Ureter (tissue), 1 donor: ENCODE results near the gene MEIS3. TPM values are rescaled to one million over a fixed set of nuclear protein-coding genes. Genes with fewer than 3 reads are reported as not detected.

Source experiments
- DNase-seq: peaks from one replicate; pipeline ENCODE4 v3.0.0-alpha.2; 2020; ENCODE audit warnings: low spot score
- total RNA-seq: library from RNA; stranded (reverse); gene quantifications from one replicate; pipeline ENCODE4 v1.2.4, GENCODE V29; 2023
- donor health status: DM: yes; HTN: yes; CAD: no.

MEIS3 gene
- total RNA-seq, 1 donor from 2014 or later = 20.0 TPM

DNA sequence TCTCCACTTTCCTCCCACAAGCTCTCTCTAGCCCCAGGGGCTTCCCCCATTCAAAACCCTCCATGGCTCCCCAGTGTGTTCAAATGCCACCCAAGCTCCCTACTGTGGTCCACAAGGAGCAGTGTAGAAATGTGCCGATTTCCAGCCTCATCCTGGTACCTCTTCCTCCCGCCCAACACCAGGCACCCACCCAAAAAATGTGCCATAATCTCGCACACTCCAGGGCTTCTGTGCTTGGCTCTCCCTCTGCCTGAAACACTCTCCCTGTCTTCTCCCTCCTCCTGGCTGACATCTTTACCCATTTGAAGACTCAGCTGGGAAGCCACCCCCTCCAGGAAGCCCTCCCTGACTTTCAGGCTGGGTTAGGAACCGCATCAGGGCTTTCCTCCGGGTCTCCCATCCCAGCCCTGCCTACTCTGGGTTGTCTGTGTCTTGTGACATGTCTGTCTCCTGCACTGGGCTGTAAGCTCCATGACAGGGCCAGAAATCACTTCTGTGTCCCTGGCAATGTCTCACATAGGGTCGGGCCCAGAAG, 16.6 kb upstream of the MEIS3 start:
- DNase-seq = no peak

DNA sequence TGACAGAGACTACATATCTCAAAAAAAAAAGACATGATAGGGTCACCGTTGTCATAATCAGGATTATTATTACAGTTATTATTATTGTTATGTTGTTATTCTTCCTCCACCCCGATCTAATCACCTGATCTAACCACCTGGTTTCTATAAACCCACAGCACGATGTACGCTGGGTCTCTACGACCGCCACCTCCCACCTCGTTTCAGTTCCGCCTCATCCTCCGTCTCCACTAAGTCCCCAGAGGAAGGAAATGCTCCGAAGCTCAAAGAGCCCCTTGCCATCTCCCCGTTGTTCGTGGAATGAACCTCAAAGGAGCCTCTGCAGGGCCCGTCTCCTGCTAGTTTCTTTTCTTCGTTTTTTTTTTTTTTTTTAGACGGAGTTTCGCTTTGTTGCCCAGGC, 15.9 kb upstream of the MEIS3 start:
- DNase-seq = no peak

- no peak for DNase-seq
Measured at GRCh38 chr19:47434088-47434487, 14.8 kb upstream of the MEIS3 start.

GRCh38 chr19:47433121-47433520, 13.8 kb upstream of the MEIS3 start:
- no peak for DNase-seq

- DNase-seq = no peak
Measured at GRCh38 chr19:47432499-47432898, 13.2 kb upstream of the MEIS3 start.

DNA sequence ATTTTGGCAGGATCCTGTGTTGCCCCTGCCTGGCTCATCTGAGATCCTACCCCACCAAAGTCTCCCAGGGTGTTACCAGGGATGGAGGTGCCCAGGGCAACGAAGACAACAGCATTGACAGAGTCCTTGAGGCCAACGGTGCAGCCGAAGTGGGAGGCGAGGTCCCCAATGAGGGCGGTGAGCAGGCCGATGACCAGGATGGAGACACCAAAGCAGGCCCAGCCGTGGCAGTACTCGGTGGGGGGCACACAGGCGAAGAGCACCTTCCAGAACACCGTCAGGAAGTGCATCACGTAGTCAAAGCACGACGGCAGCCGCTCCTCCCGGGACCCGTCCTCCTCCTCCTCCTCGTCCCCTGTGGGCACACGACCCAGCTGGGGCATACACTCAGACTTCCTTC, 12.8 kb upstream of the MEIS3 start:
- no peak for DNase-seq

DNA sequence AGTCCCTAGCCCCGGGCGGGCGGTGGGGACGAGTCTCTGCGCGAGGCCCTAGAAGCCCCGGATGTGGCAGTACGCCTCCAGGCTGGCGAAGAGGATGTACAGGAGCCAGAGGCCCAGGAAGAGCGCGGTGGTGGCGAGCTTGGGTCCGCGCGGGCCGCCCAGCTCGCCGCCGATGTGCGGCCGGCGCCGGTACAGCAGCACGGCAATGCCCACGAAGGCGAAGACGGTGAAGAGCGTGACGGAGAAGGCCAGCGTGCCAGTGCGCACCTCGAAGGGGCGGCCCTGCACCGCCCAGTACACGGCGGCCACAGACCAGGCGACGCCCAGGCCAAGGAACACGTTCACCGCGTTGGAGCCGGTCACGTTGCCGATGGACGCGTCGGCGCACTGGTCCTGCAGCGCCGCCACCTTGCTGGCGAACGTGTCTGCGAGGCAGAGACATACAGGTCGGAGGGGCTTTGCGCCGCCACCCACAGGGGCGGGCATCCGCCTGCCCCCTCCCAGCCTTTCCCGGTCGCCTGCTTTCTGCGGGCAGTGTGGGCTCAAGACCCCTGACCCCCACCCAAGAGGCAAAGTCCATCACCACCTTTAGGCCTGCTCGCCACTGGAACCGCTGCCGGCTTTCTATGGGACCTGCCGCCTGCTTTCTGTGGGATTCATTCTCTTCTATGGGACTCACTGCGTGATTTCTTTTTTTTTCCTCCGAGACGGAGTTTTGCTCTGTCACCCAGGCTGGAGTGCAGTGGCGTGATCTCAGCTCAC, 10.9 kb upstream of the MEIS3 start:
- no peak for DNase-seq

DNA sequence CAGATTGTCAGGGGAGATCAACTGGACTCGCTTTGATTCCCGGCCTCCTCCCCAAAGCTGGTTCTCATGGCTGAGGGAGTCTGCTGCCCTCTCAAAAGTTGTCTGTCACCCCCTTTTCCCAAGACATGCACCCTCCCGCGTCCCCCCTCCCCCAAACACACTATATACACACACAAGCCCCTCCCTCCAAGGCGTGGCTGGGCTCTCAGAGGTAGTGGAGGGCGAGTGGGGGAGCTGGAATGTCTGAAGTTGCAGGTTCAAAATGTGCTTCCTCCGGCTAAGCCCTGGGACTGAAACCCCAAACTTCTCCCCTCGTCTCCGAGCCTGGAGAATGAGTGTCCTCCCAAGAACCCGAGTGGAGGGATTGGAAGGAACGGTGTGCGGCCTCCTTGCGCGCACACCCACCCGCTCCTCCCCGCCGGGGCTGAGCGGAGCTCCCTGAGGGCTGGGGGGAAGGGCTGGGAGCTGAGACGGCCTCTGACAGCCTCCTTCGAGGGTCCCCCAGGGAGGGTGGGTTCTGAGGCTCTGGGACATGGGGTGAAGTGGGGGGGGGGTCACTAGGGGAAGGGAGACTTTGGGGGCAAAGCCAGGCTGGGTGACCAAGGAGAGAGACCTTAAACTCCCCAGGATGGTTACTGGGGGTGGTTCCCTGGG, 9.9 kb upstream of the MEIS3 start:
- no peak for DNase-seq

DNA sequence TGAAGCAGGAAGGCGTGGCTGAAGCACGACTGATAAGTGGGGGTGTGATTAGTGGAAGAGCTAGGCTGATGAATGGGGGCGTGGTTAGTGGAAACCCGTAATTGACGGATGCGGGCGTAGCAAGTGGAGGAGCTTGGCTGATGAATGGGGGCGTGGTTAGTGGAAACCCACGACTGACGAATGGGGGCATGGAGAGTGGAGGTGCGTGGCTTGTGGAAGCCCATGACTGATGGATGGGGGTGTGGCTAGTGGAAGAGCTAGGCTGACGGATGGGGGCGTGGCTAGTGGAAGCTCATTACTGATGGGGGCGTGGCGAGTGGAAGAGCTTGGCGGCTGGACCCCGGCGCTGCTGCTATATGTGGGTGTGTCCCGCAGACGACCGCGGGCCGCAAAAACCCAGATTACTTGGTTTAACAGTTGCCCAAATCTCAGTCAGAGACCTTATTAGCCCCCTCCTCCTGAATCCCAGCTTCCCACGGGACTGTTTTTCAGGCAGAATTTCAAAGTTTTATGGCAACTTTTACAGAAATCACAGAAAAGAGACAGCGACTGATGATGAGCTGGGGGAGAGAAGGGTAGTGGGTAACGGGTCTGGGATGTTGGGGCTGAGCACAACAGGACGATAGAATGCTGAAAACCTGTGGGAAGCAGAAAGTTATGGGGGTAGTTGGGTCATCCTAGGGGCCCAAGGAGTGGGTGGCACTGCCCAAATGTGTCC, 9.0 kb upstream of the MEIS3 start:
- DNase-seq = peak; percentile 86

DNA sequence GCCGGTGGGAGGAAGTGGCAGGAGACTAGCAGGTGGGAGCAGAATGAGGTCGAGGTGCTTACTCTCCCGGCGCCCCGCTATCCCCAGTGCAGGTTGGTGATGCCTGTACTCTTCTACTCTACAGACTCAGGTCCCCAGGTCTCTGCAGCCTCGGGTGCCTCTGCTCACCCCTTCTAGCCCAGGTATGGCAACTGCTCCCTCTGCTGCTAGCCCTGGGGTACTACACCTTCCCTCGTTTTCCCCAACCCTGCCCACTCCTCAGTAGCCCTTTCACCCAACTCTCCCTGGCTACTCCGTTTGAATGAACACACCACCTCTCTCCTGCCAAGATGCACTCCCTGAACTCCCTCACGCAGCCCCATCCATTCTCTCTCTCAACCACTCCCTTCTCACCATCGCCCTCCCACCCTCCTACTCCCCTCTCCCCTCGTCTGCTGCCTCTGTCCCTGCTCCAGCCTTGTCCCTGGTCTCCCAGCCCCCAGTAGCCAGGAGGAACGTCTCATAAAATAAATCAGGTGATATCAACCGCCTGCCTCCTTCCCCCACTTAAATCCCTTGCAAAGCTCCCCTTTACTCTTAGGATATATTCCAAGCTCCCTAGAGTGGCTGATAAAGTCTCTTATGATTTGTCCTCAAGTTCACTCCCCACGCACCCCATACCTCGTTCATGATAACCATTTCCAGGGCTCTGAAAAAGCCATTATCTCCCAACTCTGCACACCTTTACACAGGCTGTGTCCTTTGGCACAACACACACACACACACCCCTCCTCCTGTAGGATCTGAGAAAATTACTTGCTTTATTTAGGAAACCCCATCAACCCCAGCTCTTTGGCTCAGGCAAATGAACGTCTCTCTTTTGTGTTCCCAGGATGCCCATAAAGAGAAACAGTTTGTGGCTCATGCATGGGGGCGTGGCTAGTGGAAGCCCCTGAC, 8.2 kb upstream of the MEIS3 start:
- peak; percentile 61 for DNase-seq

GRCh38 chr19:47423203-47423882, 4.0 kb upstream of the MEIS3 start:
- DNase-seq = no peak

GRCh38 chr19:47422417-47423163, 3.3 kb upstream of the MEIS3 start:
- no peak for DNase-seq

DNA sequence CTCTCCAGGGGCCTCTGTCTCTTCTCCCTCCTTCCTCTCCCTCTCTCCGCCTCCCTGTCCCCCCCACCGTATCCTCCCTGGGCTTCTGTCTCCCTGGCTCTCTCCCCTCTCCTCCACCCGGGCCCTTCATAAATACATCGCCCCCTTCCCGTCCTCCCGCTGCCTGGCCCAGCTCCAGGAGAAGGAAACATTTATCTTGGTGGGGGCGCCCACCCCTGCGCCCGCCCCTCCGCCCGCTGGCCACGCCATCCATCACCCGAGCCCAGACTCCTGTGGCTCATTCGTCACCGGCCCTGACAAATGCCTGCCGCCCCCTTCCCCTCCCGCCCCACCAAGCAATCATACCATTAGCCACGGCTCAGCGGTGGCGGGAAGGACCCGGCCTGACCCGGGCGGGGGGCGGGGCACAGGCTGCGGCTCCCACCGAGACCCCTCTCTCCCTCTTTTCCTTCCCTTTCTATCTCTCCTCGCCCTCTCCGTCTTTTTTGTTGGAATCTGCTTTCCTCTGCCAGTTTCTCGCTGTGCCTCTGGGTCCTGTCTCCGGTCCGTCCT, 2.6 kb upstream of the MEIS3 start:
- DNase-seq = no peak

DNA sequence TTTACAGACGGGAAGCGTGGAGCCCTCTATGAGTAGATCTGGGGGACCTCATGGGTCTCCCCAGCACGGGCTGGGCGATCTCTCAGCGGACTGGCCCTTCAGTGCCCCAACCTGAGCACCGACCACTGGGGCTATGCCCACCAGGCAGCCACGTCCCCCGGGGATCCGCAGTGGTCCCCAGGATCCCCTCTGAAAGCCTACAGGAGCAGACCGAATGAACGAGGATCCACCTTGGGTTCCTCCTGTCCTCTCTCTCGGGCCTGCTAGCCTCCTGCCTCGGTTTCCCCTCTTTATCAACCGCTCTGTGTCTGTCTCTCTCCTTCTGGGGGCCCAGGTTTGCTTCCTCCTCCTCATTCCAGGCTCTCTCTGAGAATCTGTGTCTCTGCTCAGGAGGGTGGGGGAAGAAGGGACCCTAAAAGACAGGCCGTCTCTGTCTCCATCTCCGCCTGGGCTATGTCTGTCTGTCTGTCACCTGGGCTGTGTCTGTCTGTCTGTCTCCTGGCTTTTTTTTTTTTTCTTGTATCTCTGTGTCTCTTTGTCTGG, 2.0 kb upstream of the MEIS3 start:
- no peak for DNase-seq

- no peak for DNase-seq
Measured at GRCh38 chr19:47419789-47420188, 462 bp upstream of the MEIS3 start.

DNA sequence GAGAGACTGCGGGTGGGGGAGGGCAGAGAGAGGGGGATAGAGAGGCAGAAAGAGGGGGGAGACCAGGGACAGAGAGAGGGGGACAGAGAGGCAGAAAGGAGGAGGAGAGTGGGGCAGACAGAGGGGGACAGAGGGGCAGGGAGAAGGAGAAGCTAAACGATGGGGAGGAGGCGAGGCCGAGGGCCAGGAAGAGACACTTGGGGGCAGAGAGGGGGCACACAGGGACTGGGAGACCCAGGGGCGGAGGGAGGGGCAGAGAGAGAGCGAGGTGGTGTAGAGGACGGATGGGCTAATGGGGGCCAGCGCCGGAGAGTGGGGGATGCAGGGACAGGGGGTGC, 666 bp downstream of the MEIS3 start:
- DNase-seq = no peak

DNA sequence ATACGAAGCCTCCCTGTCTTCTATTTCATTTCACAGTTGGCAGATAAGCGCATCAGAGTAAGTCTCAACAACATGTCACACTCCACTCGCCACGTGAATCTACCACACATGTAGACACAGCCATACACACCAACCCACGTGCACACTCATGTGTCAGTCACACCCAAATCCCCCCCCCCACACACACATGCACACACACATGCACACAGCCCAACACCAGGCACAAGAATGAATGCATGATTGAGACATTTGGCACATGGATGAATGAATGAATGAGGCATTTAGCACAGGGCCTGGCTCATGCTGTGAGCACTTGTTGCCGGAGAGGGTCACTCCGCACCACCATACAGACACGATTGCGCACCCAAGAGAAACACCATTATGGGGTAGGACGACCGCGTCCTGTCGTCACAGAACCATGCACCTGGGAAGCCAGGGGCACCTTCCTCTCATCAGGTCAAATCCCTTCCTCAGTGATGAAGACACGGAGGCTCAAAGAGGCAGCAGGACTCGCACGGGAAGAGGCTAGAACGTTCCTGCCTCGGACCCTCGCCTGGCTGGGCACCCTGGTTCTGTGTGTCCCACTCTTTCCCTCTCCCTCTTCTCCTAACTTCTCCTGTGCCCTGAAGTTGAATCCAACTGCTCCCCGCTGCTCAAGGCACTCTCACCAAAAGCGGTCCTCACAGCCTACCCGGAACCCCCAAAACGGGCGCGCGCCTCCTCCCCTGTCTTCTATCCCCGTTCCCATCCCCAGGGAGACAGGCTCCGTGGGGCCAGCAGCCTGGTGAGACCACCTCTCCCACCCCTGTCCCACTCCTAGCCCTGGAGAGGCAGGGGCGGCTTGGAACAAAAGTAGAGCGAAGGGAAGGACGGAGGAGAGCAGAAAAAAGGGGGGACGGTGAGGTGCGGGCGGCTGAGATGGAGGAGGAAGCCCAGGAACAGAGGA, 1.3 kb downstream of the MEIS3 start:
- no peak for DNase-seq

DNA sequence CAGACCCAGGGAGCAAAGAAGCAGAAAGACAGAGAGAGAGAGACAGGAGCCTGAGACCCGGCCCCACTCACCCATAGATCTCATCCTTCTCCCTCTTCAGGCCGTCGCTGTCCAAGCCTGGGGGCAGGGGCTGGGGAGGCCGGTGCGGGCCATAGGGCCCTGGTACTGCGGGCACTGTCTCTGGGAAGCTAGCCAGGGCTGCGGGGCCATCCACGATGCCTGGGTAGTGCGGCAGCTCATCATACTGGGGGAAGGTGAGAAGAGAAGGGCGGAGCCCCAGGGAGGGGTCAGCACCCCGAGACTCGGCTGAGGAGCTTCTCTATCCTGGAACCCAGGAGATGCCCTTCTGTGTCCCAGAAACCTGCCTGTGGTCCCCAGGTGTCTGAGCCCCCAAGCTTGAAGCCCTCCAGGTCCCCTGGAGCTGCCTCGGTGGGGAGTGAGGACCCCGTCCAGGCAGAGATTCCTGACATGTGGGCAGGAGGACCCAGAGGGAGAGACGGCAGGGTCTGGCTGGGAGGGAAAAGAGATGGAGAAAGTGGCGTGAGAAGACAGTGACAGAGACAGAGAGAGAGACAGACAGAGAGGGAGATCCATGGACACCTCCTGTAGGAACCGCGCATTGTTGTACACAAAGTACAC, 2.1 kb downstream of the MEIS3 start:
- DNase-seq = no peak
